HEK293 (cell line): ENCODE measurements around the gene DHRS7B.

Source experiments
- ZNF138 ChIP-seq: fragments of 450-650 bp; formaldehyde crosslinking; IDR thresholded peaks from 2 replicates; pipeline ENCODE4 v1.5.1; 2016; ENCODE audit warnings: missing biosample characterization, missing genetic modification characterization, borderline replicate concordance
- TF ChIP-seq, protein P1 (sequence below): fragments of 450-650 bp; formaldehyde crosslinking; IDR thresholded peaks from 2 replicates; pipeline ENCODE4 v1.5.1; 2016; ENCODE audit warnings: missing biosample characterization, missing genetic modification characterization

- TF ChIP-seq, protein P1, sequence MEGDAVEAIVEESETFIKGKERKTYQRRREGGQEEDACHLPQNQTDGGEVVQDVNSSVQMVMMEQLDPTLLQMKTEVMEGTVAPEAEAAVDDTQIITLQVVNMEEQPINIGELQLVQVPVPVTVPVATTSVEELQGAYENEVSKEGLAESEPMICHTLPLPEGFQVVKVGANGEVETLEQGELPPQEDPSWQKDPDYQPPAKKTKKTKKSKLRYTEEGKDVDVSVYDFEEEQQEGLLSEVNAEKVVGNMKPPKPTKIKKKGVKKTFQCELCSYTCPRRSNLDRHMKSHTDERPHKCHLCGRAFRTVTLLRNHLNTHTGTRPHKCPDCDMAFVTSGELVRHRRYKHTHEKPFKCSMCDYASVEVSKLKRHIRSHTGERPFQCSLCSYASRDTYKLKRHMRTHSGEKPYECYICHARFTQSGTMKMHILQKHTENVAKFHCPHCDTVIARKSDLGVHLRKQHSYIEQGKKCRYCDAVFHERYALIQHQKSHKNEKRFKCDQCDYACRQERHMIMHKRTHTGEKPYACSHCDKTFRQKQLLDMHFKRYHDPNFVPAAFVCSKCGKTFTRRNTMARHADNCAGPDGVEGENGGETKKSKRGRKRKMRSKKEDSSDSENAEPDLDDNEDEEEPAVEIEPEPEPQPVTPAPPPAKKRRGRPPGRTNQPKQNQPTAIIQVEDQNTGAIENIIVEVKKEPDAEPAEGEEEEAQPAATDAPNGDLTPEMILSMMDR = no peak
- TF ChIP-seq ZNF138 (tag by site-specific recombination) = no peak
Observed at GRCh38 chr17:21177854-21178600, 51.3 kb downstream of the DHRS7B start.
